HG02840 (cell line): ENCODE measurements around the gene GKN2.

Experiments used
- ATAC-seq: cut with Tn5 transposase; IDR thresholded peaks from one replicate; pipeline ENCODE4 v1.9.1; 2021; ENCODE audit warnings: mild to moderate bottlenecking, moderate library complexity, moderate number of reproducible peaks; ENCODE audit not compliant: unreplicated experiment, low FRiP score

The GKN2 gene, protein sequence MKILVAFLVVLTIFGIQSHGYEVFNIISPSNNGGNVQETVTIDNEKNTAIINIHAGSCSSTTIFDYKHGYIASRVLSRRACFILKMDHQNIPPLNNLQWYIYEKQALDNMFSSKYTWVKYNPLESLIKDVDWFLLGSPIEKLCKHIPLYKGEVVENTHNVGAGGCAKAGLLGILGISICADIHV

GRCh38 chr2:68952887-68953521 is at the start of gene GKN2:
TSS of gene GKN2 (minus strand) at chr2:68952893. CDS start at chr2:68952861, 32 bp downstream.
- no peak for ATAC-seq

- no peak for ATAC-seq
Measured at GRCh38 chr2:69001879-69002278, 49.2 kb upstream of the GKN2 start.

DNA sequence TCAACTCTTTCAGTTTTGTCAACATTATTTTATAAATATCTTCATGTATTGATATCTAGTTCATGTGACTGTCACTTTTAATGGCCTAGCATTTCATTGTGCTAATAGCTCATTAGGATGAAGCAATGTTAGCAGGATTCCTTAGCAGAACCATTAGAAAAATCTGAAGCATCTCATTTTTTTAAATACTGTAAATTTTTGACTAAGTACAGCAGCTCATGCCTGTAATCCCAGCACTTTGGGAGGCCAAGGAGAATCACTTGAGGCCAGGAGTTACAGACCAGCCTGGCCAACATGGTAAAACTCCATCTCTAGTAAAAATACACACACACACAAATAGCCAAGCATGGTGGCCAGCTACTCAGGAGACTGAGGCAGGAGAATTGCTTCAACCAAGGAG is 44.7 kb upstream of the GKN2 start:
- ATAC-seq, result no peak

DNA sequence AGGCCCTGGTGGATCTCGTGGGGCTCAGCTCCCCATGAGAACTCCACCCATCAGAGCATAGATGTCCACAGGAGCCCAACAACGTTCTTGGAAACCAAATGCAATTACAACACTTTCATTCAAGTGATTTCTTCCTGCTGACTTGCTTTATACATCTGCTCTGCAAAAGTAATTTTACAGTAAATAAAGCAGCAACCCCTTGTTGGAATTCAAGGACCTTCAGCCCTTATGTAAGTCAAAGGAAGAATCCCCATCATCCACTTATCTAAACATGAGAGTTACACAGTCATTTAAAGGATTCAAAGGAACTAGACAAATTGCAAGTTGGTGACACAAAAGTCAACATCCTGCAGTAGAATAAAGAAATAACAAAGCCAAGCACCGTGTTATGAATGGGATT is 43.2 kb upstream of the GKN2 start:
- no peak for ATAC-seq

- ATAC-seq, result no peak
Measured at GRCh38 chr2:68994864-68995263, 42.2 kb upstream of the GKN2 start.

GRCh38 chr2:68993660-68994059 is 41.0 kb upstream of the GKN2 start:
- ATAC-seq, result no peak

GRCh38 chr2:68992933-68993332 is 40.2 kb upstream of the GKN2 start:
- no peak for ATAC-seq

DNA sequence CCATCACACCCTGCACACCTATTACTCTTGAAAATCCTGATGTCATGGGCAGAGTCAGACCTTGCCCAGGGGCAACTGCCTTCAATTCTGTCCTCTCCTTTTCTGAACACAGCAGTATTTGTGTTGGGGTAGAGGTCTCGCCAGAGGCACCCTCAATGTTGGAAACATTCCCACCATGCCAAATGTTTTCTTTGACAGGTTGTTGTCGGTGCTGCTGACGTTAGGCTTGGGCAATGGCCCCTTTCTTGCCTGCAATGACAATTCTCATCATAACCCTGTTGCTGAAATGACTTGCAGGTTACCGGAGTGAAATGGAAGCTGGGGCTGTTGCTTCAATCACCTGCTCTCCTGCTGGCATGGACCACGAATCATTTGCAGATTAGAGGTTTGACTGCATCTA is 39.6 kb upstream of the GKN2 start:
- ATAC-seq, result no peak

DNA sequence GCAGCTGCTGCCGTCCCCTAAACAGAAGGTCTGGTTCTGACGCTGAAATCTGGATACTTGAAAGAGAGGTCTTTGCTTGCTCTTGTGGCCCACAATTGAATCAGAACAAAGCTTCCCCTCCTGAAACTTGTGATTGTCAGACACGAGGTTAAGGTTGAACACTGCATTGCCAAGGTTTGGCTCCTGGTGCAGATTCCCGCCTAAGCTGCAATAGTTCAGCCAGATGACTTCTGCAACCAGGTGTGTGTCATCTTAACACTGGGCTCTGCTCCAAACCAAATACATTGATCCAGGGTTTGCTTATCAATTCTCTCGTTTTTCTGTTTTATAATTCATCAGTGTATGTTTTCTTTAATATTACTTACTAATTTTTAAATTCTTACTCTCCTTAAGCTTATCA is 36.3 kb upstream of the GKN2 start:
- ATAC-seq, result no peak

- no peak for ATAC-seq
Measured at GRCh38 chr2:68987021-68987503, 34.4 kb upstream of the GKN2 start.

- no peak for ATAC-seq
Measured at GRCh38 chr2:68980956-68981355, 28.3 kb upstream of the GKN2 start.

DNA sequence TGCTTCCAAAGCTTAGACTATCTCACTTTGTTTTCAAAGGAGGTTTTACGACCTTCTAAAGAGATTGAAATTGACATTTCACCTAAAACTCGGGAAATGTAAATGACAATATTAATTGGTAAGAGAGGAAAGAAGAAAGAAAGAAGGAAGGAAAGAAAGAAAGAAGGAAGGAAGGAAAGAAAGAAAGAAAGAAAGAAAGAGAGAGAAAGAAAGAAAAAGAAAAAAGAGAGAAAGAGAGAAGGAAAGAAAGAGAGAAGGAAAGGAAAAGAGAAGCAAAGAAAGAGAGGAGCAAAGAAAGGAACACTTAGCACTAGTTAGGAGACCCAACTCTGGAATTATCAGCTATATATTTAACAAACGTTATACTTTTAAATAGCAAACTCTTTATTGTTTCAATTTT is 25.4 kb upstream of the GKN2 start:
- ATAC-seq, result no peak

- ATAC-seq, result no peak
Measured at GRCh38 chr2:68977453-68977852, 24.8 kb upstream of the GKN2 start.

DNA sequence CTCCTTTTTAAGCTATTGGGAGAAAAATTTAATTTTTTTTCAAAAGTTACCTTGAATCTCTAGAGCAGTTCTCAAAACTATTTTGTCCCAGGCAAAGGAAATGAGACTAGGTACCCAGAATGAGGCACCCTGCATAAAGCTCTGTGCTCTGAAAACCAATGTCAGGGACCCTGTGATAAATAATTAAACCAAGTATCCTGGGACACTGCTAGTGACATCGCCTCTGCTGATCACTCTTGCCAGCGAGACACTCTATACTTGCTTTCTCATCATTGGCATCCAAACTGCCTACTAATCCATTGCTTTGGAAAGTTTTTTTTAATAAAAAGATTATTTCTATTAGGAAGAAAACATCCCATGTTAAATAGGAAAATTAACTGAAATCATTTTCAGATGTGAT is 23.2 kb upstream of the GKN2 start:
- ATAC-seq, result no peak

DNA sequence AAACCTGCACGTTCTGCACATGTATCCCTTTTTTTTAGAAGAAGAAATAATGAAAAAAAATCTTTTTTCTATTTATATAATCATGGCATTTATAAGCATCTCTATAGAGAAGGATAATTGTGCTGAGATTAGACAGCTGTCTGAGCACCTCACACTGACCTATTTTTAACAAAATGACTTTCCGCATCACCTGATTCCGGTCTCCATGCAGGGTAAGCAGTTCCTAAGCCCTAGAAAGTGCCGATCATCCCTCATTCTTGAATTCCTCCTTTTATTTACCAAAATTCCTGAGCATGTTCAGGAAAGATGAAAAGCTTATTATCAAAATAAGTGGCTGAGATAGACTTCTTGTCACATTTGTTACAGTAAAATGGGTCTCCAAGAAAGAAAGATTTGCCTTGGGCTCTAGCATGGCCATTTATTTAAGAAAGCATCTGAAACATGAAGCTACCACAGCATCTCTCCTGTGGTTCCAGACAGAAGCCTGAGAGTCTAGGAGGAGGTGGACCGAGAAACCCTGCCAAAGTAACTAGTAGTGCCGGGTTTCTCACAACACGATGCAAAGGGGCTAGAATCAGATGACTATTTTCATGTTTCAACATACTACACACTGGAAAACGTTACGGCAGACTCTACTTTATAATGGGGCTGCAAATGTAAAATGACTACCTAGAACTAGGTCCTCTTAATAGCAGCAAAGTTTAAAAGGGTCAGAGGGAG is 22.4 kb upstream of the GKN2 start:
- no peak for ATAC-seq

GRCh38 chr2:68974251-68974650 is 21.6 kb upstream of the GKN2 start, which contains the start of gene GKN1:
TSS of gene GKN1 (plus strand) at chr2:68974636. CDS start at chr2:68974678, 42 bp downstream.
- no peak for ATAC-seq

GRCh38 chr2:68971591-68972231 is 19.0 kb upstream of the GKN2 start:
- ATAC-seq, result no peak

DNA sequence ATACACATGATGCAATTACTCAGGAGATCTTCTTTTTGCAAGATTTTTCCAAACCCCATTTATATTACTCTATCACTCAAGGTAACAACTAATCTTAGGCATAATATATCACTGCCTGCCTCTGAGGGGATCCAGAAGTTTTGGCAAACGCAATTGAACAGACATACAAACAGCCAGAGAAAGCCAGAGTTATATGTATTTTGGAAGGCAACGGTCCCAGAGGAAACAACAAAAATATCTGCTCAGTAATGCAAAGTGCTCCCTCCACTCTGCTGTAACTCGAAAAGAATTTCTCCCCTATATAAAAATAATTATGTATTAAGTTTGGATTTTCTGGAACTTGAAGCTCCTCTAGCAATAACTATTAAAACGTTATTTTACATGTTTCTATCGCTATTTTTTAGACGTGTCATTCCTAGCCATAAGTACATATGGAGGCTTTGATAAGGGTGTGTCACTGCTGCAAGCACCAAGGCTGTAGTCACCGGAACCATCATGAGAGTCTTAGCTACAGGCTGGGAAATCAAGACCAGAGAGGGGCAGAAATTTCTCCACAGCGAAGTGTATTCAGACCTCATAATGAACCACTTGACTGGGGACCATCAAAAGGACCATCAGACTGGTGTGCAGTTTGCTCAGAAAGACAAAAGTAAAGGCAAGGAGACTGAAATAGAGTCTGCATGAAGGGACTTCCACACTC is 18.0 kb upstream of the GKN2 start:
- ATAC-seq, result no peak

- ATAC-seq, result no peak
Measured at GRCh38 chr2:68969736-68970490, 17.2 kb upstream of the GKN2 start.

GRCh38 chr2:68968221-68968620 is 15.5 kb upstream of the GKN2 start:
- no peak for ATAC-seq
